A549 (cell line): Measurements from ENCODE around the gene RPS2. TPM values are rescaled to one million over a fixed set of nuclear protein-coding genes. Genes with fewer than 3 reads are reported as not detected.

Experiments used
- ATAC-seq, 2 experiments: fragments of 200-7000 bp in 1 of 2; fragments of >200 bp in 1 of 2; cut with Nextera tagmentation in 1 of 2; cut with Tn5 transposase in 1 of 2; 3 replicates each; pipeline versions ENCODE4 v1.8.0 to v1.9.1; 2018 to 2020; ENCODE audit warnings: mild to moderate bottlenecking in 1 of 2, moderate library complexity in 1 of 2
- CTCF ChIA-PET: fragments of 300-600 bp; sonication (Branson Sonifier 250); formaldehyde crosslinking; extraction: SDS; loops from one replicate; lab custom pipeline; 2021; ENCODE audit warnings: antibody characterized with exemption, inconsistent platforms; lab: Yijun Ruan, JAX
- POLR2A ChIA-PET: fragments of 350-600 bp; formaldehyde crosslinking; extraction: SDS; loops from one replicate; lab custom pipeline; 2021; ENCODE audit warnings: antibody characterized with exemption, inconsistent platforms; lab: Yijun Ruan, JAX
- DNase-seq, 2 experiments: peaks; one replicate each; pipeline versions ENCODE4 v3.0.0 to v3.0.0-alpha.2; 2011 to 2016; ENCODE audit warnings: low read depth in 1 of 2, low spot score in 1 of 2
- FAIRE-seq: peaks from 2 replicates; lab custom pipeline; 2011; peaks lifted over from hg19 to GRCh38; lab: Jason Lieb, UNC
- H3K27ac ChIP-seq, 2 experiments: fragments of >200 bp; sonication (Bioruptor Twin); formaldehyde crosslinking; 3 replicates each; pipeline ENCODE4 v1.5.1; 2016 to 2017
- H3K4me1 ChIP-seq: fragments of >200 bp; sonication (Bioruptor Twin); formaldehyde crosslinking; 3 replicates; pipeline ENCODE4 v1.6.1; 2016
- H3K4me2 ChIP-seq: fragments of >200 bp; sonication (Bioruptor Twin); formaldehyde crosslinking; 3 replicates; pipeline ENCODE4 v1.6.1; 2016
- H3K4me3 ChIP-seq: fragments of >200 bp; sonication (Bioruptor Twin); formaldehyde crosslinking; 3 replicates; pipeline ENCODE4 v1.5.1; 2016
- H3K9me3 ChIP-seq: fragments of >200 bp; sonication (Bioruptor Twin); formaldehyde crosslinking; 3 replicates; pipeline ENCODE4 v1.6.1; 2016
- CBX8 ChIP-seq: fragments of 200-600 bp; sonication (generic); IDR thresholded peaks from 2 replicates; pipeline ENCODE4 v1.6.1; 2016
- CEBPB ChIP-seq, 2 experiments: fragments of >200 bp in 1 of 2; sonication (Bioruptor Twin) in 1 of 2; formaldehyde crosslinking in 1 of 2; IDR thresholded peaks; 2 replicates each; pipeline ENCODE4 v1.6.1; 2012 to 2016
- EHF ChIP-seq: fragments of 250-450 bp; sonication (Bioruptor Pico); IDR thresholded peaks from 2 replicates; pipeline ENCODE4 v1.5.0; 2020; ENCODE audit warnings: mild to moderate bottlenecking
- FOSB ChIP-seq: fragments of 250-450 bp; sonication (Bioruptor Pico); IDR thresholded peaks from 2 replicates; pipeline ENCODE4 v1.5.0; 2020; ENCODE audit warnings: mild to moderate bottlenecking, moderate library complexity
- GATA3 ChIP-seq: IDR thresholded peaks from 2 replicates; pipeline ENCODE4 v1.6.1; 2012; ENCODE audit warnings: borderline replicate concordance
- HEYL ChIP-seq: fragments of 250-450 bp; sonication (Bioruptor Pico); IDR thresholded peaks from 2 replicates; pipeline ENCODE4 v1.8.0; 2021; ENCODE audit warnings: mild to moderate bottlenecking, moderate library complexity
- JUN ChIP-seq, 2 experiments: fragments of >200 bp; sonication (Bioruptor Twin); formaldehyde crosslinking; IDR thresholded peaks; 2 replicates in 1 of 2; 3 replicates in 1 of 2; pipeline ENCODE4 v1.6.1; 2016 to 2017
- KDM5A ChIP-seq: fragments of 200-600 bp; sonication (generic); IDR thresholded peaks from 2 replicates; pipeline ENCODE4 v1.6.1; 2016; ENCODE audit warnings: antibody characterized with exemption, mild to moderate bottlenecking
- NR3C1 ChIP-seq: fragments of >200 bp; sonication (Bioruptor Twin); formaldehyde crosslinking; IDR thresholded peaks from 3 replicates; pipeline ENCODE4 v1.6.1; 2017
- POLR2A ChIP-seq: IDR thresholded peaks from 2 replicates; pipeline ENCODE4 v1.6.1; 2012; ENCODE audit warnings: mild to moderate bottlenecking, low read length
- RFX5 ChIP-seq: fragments of 450-650 bp; IDR thresholded peaks from 2 replicates; pipeline ENCODE4 v1.7.1; 2014; ENCODE audit warnings: antibody characterized with exemption, mild to moderate bottlenecking, moderate library complexity
- SMC3 ChIP-seq: fragments of >200 bp; sonication (Bioruptor Twin); formaldehyde crosslinking; IDR thresholded peaks from 3 replicates; pipeline ENCODE4 v1.6.1; 2018; ENCODE audit warnings: inconsistent platforms
- SREBF2 ChIP-seq: fragments of 450-650 bp; IDR thresholded peaks from 2 replicates; pipeline ENCODE4 v1.6.1; 2014; ENCODE audit warnings: mild to moderate bottlenecking, moderate library complexity
- TFCP2L1 ChIP-seq: fragments of 250-450 bp; sonication (Bioruptor Pico); IDR thresholded peaks from 2 replicates; pipeline ENCODE4 v1.5.0; 2021; ENCODE audit warnings: mild to moderate bottlenecking
- ZC3H11A ChIP-seq: fragments of 450-650 bp; IDR thresholded peaks from 2 replicates; pipeline ENCODE4 v1.6.1; 2014; ENCODE audit warnings: antibody characterized with exemption, mild to moderate bottlenecking
- ZFP36 ChIP-seq: fragments of 450-650 bp; IDR thresholded peaks from 2 replicates; pipeline ENCODE4 v1.6.1; 2014; ENCODE audit warnings: borderline replicate concordance; ENCODE audit not compliant: partially characterized antibody
- WGBS: methylation state at CpG from one replicate; pipeline ENCODE4 v1.1.6; 2017; ENCODE audit errors: missing lambda C conversion rate; 5-methylcytosine and 5-hydroxymethylcytosine counted together
- polyA plus RNA-seq, 4 experiments: library from polyadenylated mRNA; depleted of rRNA in 3 of 4; stranded (reverse); fragments of >200 nt; fragmentation: RNase III in 1 of 4; extraction: RNeasy Plus Mini Kit Qiagen cat#74134 plus additional on column Dnase treatment in 1 of 4; gene quantifications; 2 replicates in 3 of 4; 3 replicates in 1 of 4; pipeline ENCODE4 v1.2.3, GENCODE V29; 2011 to 2017
- TF ChIP-seq, protein P1 (sequence below): fragments of >200 bp; sonication (Bioruptor Twin); formaldehyde crosslinking; IDR thresholded peaks from 3 replicates; pipeline ENCODE4 v1.5.1; 2016
- TF ChIP-seq, protein P2 (sequence below): fragments of >200 bp; sonication (Bioruptor Twin); formaldehyde crosslinking; IDR thresholded peaks from 2 replicates; pipeline ENCODE4 v1.6.1; 2016
- TF ChIP-seq, protein P3 (sequence below): IDR thresholded peaks from 2 replicates; pipeline ENCODE4 v1.6.1; 2012
- TF ChIP-seq, protein P4 (sequence below): fragments of >200 bp; sonication (Bioruptor Twin); formaldehyde crosslinking; IDR thresholded peaks from 3 replicates; pipeline ENCODE4 v1.6.1; 2016
- TF ChIP-seq, protein P5 (sequence below): fragments of 250-450 bp; sonication (Bioruptor Pico); IDR thresholded peaks from 2 replicates; pipeline ENCODE4 v1.5.0; 2020; ENCODE audit warnings: low read depth, mild to moderate bottlenecking, moderate library complexity
- TF ChIP-seq, protein P6 (sequence below): fragments of 450-650 bp; IDR thresholded peaks from 2 replicates; pipeline ENCODE4 v1.6.1; 2014; ENCODE audit warnings: antibody characterized with exemption
- TF ChIP-seq, protein P7 (sequence below): IDR thresholded peaks from 2 replicates; pipeline ENCODE4 v1.6.1; 2012

The RPS2 gene
- polyA plus RNA-seq, 2 of the 4 experiments (the other 2 are of a cell fraction), result 2,621 to 3,626 TPM

DNA sequence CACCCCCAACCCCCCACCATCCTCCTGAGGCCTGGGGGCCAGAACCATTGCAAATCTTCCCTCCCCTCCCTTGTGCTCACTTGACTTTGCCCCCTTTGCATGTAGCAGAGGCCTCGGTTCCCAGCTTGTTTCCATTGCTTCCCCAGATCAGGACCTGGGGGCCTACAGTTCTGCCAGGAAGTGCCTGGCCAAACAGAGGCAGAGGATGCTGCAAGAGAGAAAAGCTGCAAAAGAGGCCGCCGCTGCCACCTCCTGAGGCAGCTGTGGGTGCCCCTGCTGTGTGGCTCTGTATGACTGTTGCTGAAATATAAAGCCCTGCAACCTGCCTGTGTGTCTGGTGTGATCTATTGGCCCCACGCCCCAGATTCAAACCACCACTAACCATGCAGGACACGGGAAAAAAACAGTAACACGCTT, 3.0 kb downstream of the RPS2 start:
- H3K4me2 ChIP-seq, result peak overlapping the region; percentile 94
- H3K4me1 ChIP-seq, result peaks cover 37% of the 10 kb centered on the region
- ATAC-seq (0 out of 6 replicates have a peak, but pooled peaks of 1 of the 2 experiments have one; percentile 1), DNase-seq (peak in 1 of 2 experiments; percentile 51), FAIRE-seq (no peak)
- 35% methylated on average over 6 of the region's 6 CpGs for WGBS
- TF ChIP-seq ZC3H11A (no peak), JUN (IDR thresholded peaks at IDR 0.05) (peak in 1 of 2 experiments; percentile 76; a peak in 4 of 5 replicates), SMC3 (no peak), HEYL (CRISPR knock-in tag) (no peak), CBX8 (no peak), GATA3 (no peak)
- TF ChIP-seq, protein P1, sequence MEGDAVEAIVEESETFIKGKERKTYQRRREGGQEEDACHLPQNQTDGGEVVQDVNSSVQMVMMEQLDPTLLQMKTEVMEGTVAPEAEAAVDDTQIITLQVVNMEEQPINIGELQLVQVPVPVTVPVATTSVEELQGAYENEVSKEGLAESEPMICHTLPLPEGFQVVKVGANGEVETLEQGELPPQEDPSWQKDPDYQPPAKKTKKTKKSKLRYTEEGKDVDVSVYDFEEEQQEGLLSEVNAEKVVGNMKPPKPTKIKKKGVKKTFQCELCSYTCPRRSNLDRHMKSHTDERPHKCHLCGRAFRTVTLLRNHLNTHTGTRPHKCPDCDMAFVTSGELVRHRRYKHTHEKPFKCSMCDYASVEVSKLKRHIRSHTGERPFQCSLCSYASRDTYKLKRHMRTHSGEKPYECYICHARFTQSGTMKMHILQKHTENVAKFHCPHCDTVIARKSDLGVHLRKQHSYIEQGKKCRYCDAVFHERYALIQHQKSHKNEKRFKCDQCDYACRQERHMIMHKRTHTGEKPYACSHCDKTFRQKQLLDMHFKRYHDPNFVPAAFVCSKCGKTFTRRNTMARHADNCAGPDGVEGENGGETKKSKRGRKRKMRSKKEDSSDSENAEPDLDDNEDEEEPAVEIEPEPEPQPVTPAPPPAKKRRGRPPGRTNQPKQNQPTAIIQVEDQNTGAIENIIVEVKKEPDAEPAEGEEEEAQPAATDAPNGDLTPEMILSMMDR, result no peak
- TF ChIP-seq, protein P2, sequence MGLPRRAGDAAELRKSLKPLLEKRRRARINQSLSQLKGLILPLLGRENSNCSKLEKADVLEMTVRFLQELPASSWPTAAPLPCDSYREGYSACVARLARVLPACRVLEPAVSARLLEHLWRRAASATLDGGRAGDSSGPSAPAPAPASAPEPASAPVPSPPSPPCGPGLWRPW, result no peak
- TF ChIP-seq, protein P3, sequence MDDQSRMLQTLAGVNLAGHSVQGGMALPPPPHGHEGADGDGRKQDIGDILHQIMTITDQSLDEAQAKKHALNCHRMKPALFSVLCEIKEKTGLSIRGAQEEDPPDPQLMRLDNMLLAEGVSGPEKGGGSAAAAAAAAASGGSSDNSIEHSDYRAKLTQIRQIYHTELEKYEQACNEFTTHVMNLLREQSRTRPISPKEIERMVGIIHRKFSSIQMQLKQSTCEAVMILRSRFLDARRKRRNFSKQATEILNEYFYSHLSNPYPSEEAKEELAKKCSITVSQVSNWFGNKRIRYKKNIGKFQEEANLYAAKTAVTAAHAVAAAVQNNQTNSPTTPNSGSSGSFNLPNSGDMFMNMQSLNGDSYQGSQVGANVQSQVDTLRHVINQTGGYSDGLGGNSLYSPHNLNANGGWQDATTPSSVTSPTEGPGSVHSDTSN, result peak; percentile 10; the same call in 1 of the 2 replicates
- TF ChIP-seq, protein P4, sequence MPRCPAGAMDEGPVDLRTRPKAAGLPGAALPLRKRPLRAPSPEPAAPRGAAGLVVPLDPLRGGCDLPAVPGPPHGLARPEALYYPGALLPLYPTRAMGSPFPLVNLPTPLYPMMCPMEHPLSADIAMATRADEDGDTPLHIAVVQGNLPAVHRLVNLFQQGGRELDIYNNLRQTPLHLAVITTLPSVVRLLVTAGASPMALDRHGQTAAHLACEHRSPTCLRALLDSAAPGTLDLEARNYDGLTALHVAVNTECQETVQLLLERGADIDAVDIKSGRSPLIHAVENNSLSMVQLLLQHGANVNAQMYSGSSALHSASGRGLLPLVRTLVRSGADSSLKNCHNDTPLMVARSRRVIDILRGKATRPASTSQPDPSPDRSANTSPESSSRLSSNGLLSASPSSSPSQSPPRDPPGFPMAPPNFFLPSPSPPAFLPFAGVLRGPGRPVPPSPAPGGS, result peak; percentile 65; the same call in 1 of the 3 replicates
- CTCF ChIA-PET, result no interaction called here
- H3K9me3 ChIP-seq, result no peaks in the 10 kb centered on the region
- H3K27ac ChIP-seq, result peak overlapping the region; percentile 92 to 97; a peak in 4 of 6 replicates
- POLR2A ChIA-PET, result interaction anchor here (1.8 to 2.2 kb wide), 2 partner anchors 18 to 193 kb away, joined by 9 read pairs; partner anchors contain the start of genes MSRB1 and TRAF7
- peak overlapping the region; percentile 88; the same call in 1 of the 3 replicates for H3K4me3 ChIP-seq

DNA sequence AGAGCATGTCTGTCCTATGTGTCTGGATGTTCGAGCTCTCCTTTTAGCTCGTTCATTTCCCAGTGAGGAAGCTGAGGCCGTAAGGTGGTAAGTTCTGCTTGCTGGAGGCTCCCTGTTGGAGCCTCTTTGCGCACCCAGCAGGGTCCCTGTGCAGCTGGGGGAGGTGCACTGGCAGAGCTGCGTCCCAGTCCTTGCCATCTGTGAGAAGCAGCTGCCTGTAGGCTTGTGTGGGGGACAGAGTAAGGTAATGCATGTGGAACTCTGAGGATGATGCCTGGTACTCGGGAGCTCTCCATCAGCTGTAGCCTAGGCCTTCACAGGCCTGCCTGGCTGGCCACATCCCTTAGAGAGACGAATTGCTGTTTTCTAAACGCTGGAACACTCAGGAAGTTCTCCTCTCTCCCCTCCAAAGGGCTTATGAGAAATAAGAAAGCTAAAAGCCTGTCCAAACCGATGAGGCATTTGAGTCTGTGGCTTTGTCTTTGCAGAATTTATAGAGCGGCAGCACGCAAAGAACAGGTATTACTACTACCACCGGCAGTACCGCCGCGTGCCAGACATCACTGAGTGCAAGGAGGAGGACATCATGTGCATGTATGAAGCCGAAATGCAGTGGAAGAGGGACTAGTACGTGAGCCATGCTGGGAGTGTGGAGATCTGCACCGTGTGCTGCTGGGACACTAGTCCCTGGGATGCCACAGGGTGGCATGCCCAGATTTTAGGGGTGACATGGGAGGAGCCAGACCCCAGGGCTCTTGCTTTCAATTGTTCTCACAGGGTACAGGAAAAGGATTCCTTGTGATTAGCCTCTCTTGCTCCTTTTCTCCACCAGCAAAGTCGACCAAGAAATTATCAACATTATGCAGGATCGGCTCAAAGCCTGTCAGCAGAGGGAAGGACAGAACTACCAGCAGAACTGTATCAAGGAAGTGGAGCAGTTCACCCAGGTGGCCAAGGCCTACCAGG, 3.7 kb downstream of the RPS2 start:
- ATAC-seq, result peak; percentile 30 to 42
- H3K4me1 ChIP-seq, result peaks cover 33% of the 10 kb centered on the region
- DNase-seq, result peak in 1 of 2 experiments; percentile 72
- peak overlapping the region; percentile 92 to 97 for H3K27ac ChIP-seq
- WGBS, result 28% methylated on average over 20 of the region's 20 CpGs
- H3K9me3 ChIP-seq, result no peaks in the 10 kb centered on the region
- POLR2A ChIA-PET, result interaction anchor here (0.8 to 2.2 kb wide), 6 partner anchors 9 to 194 kb away, joined by 3 to 9 read pairs (median 6); partner anchors contain the start of genes MSRB1, NUBP2, SPSB3 and TBL3
- FAIRE-seq, result no peak
- H3K4me3 ChIP-seq, result peak overlapping the region; percentile 88
- CTCF ChIA-PET, result interaction anchor here (0.7 to 1.7 kb wide), 5 partner anchors 9 to 180 kb away, joined by 3 to 9 read pairs (median 3); no protein-coding TSS in a partner anchor
- H3K4me2 ChIP-seq, result peak overlapping the region; percentile 94
- no peak; the same call in 1 of the 2 replicates for TF ChIP-seq GATA3
- TF ChIP-seq, protein P3, result peak; percentile 88
- TF ChIP-seq FOSB (CRISPR knock-in tag), result peak; percentile 92
- no peak for TF ChIP-seq SREBF2
- TF ChIP-seq EHF, result peak; percentile 36; the same call in 1 of the 2 replicates
- no peak for TF ChIP-seq HEYL (CRISPR knock-in tag)
- peak; percentile 83 to 92; a peak in 4 of 5 replicates for TF ChIP-seq JUN (IDR thresholded peaks at IDR 0.05)
- TF ChIP-seq, protein P5, sequence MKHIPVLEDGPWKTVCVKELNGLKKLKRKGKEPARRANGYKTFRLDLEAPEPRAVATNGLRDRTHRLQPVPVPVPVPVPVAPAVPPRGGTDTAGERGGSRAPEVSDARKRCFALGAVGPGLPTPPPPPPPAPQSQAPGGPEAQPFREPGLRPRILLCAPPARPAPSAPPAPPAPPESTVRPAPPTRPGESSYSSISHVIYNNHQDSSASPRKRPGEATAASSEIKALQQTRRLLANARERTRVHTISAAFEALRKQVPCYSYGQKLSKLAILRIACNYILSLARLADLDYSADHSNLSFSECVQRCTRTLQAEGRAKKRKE, result peak; percentile 37; the same call in 1 of the 2 replicates
- TF ChIP-seq NR3C1, result no peak
- peak; percentile 60 for TF ChIP-seq POLR2A
- TF ChIP-seq KDM5A, result no peak
- TF ChIP-seq, protein P6, sequence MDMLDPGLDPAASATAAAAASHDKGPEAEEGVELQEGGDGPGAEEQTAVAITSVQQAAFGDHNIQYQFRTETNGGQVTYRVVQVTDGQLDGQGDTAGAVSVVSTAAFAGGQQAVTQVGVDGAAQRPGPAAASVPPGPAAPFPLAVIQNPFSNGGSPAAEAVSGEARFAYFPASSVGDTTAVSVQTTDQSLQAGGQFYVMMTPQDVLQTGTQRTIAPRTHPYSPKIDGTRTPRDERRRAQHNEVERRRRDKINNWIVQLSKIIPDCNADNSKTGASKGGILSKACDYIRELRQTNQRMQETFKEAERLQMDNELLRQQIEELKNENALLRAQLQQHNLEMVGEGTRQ, result no peak; the same call in 1 of the 2 replicates
- TF ChIP-seq TFCP2L1 (CRISPR knock-in tag), result peak; percentile 96
- TF ChIP-seq CEBPB (IDR thresholded peaks at IDR 0.05), result no peak; a peak in 1 of 4 replicates
- TF ChIP-seq RFX5, result no peak
- TF ChIP-seq, protein P7, sequence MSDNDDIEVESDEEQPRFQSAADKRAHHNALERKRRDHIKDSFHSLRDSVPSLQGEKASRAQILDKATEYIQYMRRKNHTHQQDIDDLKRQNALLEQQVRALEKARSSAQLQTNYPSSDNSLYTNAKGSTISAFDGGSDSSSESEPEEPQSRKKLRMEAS, result peak; percentile 74
- no peak for TF ChIP-seq ZFP36
- TF ChIP-seq CBX8, result no peak
- TF ChIP-seq, protein P2, result no peak
